C4-2B (cell line): ENCODE measurements around the gene C1D.

Source experiments
- H3K27ac ChIP-seq: fragments of 450-650 bp; 2 replicates; pipeline ENCODE4 v1.5.1; 2017
- ZFX ChIP-seq: fragments of 450-650 bp; IDR thresholded peaks from 2 replicates; pipeline ENCODE4 v1.6.1; 2017
- TF ChIP-seq, protein P1 (sequence below): fragments of 450-650 bp; conservative IDR thresholded peaks from 2 replicates; pipeline ENCODE4 v1.5.1; 2017; ENCODE audit warnings: mild to moderate bottlenecking

The C1D gene

GRCh38 chr2:67991456-67991855, 71.3 kb downstream of the C1D start:
- no peak for TF ChIP-seq ZFX
- TF ChIP-seq, protein P1, sequence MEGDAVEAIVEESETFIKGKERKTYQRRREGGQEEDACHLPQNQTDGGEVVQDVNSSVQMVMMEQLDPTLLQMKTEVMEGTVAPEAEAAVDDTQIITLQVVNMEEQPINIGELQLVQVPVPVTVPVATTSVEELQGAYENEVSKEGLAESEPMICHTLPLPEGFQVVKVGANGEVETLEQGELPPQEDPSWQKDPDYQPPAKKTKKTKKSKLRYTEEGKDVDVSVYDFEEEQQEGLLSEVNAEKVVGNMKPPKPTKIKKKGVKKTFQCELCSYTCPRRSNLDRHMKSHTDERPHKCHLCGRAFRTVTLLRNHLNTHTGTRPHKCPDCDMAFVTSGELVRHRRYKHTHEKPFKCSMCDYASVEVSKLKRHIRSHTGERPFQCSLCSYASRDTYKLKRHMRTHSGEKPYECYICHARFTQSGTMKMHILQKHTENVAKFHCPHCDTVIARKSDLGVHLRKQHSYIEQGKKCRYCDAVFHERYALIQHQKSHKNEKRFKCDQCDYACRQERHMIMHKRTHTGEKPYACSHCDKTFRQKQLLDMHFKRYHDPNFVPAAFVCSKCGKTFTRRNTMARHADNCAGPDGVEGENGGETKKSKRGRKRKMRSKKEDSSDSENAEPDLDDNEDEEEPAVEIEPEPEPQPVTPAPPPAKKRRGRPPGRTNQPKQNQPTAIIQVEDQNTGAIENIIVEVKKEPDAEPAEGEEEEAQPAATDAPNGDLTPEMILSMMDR = no peak
- H3K27ac ChIP-seq = no peak overlapping the region
